ENCODE data around the gene SLC22A17. TPM values are rescaled to one million over a fixed set of nuclear protein-coding genes. Genes with fewer than 3 reads are reported as not detected.

Gene SLC22A17
- total RNA-seq, 1 donor from 2014 or later = 7.3 TPM

DNA sequence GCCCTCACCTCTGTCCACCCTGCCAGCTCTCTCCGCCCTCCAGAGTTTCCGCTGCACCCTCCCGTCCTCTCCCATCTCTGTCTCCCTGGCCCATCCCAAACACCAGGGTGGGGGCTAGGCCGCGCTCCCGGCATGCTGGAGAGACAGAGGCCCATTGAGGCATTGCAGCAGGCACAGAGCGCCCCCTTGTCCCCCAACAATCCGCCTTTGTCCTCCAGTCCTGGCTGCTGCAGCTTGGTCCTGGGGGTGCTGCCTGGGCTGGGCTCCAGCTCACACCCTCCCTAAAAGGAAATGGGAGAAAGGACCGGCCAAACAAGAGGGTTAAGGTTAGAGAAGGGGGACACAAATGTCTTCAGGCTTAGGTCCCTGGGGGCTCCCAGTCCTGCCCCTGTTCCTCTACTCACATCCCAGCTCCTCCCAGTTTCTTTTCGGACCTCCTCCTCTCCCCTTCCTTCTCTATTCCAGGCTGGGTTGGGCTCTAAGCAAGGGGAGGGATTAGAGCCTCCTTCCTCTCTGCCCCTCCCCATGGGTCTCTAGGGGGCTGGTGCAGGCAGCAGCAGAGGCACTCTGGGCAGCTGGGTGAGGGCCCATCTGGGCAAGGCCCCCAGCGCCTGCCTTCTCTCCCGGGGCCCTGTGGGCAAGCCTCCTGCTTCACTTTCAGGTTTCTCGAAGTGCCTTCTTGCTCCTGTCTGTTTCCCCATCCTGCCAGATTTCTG is 24.0 kb upstream of the SLC22A17 start, which contains the start of gene CMTM5:
TSS of gene CMTM5 (plus strand) at position 565 of the 716 bp plus-strand sequence. CDS start 206 bp downstream, outside the sequence.
- no peak within 1 kb of the TSS for H3K4me3 ChIP-seq (ENCODE audit: low read depth, low read length)
- DNase-seq (ENCODE audit: low read depth) = no peak
- TF ChIP-seq, protein P1, sequence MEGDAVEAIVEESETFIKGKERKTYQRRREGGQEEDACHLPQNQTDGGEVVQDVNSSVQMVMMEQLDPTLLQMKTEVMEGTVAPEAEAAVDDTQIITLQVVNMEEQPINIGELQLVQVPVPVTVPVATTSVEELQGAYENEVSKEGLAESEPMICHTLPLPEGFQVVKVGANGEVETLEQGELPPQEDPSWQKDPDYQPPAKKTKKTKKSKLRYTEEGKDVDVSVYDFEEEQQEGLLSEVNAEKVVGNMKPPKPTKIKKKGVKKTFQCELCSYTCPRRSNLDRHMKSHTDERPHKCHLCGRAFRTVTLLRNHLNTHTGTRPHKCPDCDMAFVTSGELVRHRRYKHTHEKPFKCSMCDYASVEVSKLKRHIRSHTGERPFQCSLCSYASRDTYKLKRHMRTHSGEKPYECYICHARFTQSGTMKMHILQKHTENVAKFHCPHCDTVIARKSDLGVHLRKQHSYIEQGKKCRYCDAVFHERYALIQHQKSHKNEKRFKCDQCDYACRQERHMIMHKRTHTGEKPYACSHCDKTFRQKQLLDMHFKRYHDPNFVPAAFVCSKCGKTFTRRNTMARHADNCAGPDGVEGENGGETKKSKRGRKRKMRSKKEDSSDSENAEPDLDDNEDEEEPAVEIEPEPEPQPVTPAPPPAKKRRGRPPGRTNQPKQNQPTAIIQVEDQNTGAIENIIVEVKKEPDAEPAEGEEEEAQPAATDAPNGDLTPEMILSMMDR (conservative IDR thresholded peaks at IDR 0.05; ENCODE audit: low read depth, low read length) = no peak

DNA sequence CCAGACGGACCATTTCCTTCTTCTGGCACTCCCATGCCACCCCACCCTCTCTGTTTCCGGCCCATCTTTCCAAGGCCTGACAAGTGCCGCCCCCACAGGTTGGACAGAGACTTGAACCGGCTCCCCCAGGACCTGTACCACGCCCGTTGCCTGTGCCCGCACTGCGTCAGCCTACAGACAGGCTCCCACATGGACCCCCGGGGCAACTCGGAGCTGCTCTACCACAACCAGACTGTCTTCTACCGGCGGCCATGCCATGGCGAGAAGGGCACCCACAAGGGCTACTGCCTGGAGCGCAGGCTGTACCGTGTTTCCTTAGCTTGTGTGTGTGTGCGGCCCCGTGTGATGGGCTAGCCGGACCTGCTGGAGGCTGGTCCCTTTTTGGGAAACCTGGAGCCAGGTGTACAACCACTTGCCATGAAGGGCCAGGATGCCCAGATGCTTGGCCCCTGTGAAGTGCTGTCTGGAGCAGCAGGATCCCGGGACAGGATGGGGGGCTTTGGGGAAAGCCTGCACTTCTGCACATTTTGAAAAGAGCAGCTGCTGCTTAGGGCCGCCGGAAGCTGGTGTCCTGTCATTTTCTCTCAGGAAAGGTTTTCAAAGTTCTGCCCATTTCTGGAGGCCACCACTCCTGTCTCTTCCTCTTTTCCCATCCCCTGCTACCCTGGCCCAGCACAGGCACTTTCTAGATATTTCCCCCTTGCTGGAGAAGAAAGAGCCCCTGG is 23.0 kb upstream of the SLC22A17 start:
- no peak for DNase-seq (ENCODE audit: low read depth)
- H3K4me3 ChIP-seq (ENCODE audit: low read depth, low read length) = no peak overlapping the region
- TF ChIP-seq, protein P1 (conservative IDR thresholded peaks at IDR 0.05; ENCODE audit: low read depth, low read length) = no peak

DNA sequence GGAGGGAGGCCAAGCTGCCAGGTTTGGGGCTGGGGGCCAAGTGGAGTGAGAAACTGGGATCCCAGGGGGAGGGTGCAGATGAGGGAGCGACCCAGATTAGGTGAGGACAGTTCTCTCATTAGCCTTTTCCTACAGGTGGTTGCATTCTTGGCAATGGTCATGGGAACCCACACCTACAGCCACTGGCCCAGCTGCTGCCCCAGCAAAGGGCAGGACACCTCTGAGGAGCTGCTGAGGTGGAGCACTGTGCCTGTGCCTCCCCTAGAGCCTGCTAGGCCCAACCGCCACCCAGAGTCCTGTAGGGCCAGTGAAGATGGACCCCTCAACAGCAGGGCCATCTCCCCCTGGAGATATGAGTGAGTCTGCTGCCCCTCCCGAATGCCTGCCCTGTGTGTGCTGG is 20.4 kb upstream of the SLC22A17 start:
- DNase-seq (ENCODE audit: low read depth) = no peak
- TF ChIP-seq, protein P1 (conservative IDR thresholded peaks at IDR 0.05; ENCODE audit: low read depth, low read length) = no peak
- no peak overlapping the region for H3K4me3 ChIP-seq (ENCODE audit: low read depth, low read length)

DNA sequence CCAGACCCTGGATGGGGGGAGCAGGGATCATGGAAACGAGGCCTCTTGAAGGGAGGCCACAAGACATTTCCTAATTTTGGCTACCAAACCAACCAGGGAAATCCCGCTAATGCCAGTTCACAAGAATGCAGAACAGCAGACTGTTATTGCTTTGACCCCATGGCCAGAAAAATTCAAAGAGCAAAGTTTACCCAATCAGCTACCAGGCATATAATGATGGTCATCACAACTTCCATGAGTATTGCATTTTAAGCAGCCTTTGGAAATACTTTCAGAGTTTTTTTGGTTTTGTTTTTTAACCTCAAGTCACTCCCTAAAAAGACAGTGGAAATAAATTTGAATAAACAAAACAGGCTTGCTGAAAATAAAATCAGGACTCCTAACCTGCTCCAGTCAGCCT is 19.8 kb upstream of the SLC22A17 start, which contains the start of gene IL25:
TSS of gene IL25 (plus strand) at position 301 of the 400 bp plus-strand sequence.
- no peak within 1 kb of the TSS for H3K4me3 ChIP-seq (ENCODE audit: low read depth, low read length)
- DNase-seq (ENCODE audit: low read depth) = no peak
- TF ChIP-seq, protein P1 (conservative IDR thresholded peaks at IDR 0.05; ENCODE audit: low read depth, low read length) = no peak

DNA sequence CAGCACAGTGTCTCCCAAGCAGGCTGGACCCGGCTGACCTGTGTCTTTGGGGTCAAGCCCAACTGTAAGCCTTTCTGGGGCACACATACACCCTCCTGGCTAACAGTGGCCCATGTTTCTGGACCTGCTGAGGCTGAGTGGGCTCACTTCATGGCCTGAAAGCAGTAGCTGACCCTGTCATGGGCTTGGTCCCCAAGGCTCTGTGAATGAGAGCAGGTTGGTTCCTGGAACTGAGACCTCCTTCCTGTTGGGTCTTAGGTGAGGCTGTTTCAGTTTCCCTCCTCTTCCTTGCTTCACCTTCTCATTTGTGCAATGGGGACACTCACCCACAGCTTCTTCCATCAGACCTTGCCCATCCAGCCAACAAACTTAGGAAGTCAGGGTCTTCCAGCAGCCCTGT is 19.2 kb upstream of the SLC22A17 start:
- TF ChIP-seq, protein P1 (conservative IDR thresholded peaks at IDR 0.05; ENCODE audit: low read depth, low read length) = no peak
- no peak overlapping the region for H3K4me3 ChIP-seq (ENCODE audit: low read depth, low read length)
- DNase-seq (ENCODE audit: low read depth) = no peak

DNA sequence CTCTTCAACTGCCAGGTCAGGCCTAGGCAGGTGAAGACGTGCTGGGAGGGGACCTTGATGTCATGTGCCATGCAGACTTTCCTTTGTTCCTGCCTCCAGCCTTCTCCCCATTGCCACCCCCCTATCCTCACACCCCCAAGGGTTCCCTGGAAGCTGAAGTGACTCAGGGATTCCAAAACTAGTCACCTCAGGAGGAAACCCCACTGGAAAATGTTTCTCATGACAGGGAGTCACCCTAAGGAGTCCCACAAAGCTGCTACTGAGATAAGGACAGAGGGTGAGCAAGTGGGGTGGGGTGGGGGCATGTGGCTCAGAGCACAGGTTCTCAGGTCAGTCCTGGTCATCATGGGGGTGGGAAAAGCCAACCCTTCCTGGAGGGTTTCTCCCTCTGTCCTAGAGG is 17.5 kb upstream of the SLC22A17 start:
- H3K4me3 ChIP-seq (ENCODE audit: low read depth, low read length) = no peak overlapping the region
- TF ChIP-seq, protein P1 (conservative IDR thresholded peaks at IDR 0.05; ENCODE audit: low read depth, low read length) = no peak
- no peak for DNase-seq (ENCODE audit: low read depth)

All from epithelial cell of proximal tubule (primary cell).